Breast epithelium (tissue), 4 donors: ENCODE data around the gene PCNX2. TPM values are rescaled to one million over a fixed set of nuclear protein-coding genes. Genes with fewer than 3 reads are reported as not detected.
"Not testable (repeated sequence)": the region's sequence is repeated elsewhere in the genome, so short reads cannot be mapped to it uniquely, and the experiment has no call there.

Experiments
- DNase-seq, 2 donors: peaks; one replicate each; pipeline ENCODE4 v3.0.0-alpha.2; 2019; ENCODE audit warnings: low spot score in 2 of 2
- H3K27ac ChIP-seq, 2 donors: fragments of 200-600 bp; sonication (generic) in 1 of 2; one replicate each; pipeline ENCODE4 v1.5.1; 2016 to 2019; ENCODE audit warnings: mild to moderate bottlenecking in 1 of 2
- H3K27me3 ChIP-seq, 2 donors: fragments of 200-600 bp; sonication (generic) in 1 of 2; one replicate each; pipeline versions ENCODE4 v1.5.1 to v1.6.0; 2017 to 2019; ENCODE audit warnings: control low read depth in 1 of 2, mild to moderate bottlenecking in 1 of 2
- H3K36me3 ChIP-seq: fragments of 200-600 bp; one replicate; pipeline ENCODE4 v1.5.1; 2019
- H3K4me1 ChIP-seq, 2 donors: fragments of 200-600 bp; sonication (generic); one replicate each; pipeline ENCODE4 v1.5.1; 2016 to 2019; ENCODE audit warnings: control low read depth in 1 of 2
- H3K4me3 ChIP-seq, 3 donors: fragments of 200-600 bp; sonication (generic); 1 replicate in 2 of 3; 2 replicates in 1 of 3; pipeline ENCODE4 v1.5.1; 2016 to 2019; ENCODE audit warnings: mild to moderate bottlenecking in 3 of 3, moderate library complexity in 2 of 3
- H3K9me3 ChIP-seq, 2 donors: fragments of 200-600 bp; sonication (generic) in 1 of 2; one replicate each; pipeline ENCODE4 v1.5.1; 2016 to 2019; ENCODE audit warnings: control low read depth in 1 of 2
- POLR2A ChIP-seq: fragments of 450-650 bp; IDR thresholded peaks from one replicate; pipeline ENCODE4 v1.6.1; 2016; ENCODE audit warnings: antibody characterized with exemption, mild to moderate bottlenecking, moderate library complexity
- POLR2AphosphoS5 ChIP-seq, 3 donors: sonication (generic); formaldehyde crosslinking; IDR thresholded peaks; one replicate each; pipeline ENCODE4 v1.6.1; 2017; ENCODE audit warnings: antibody characterized with exemption in 3 of 3
- intact Hi-C: fragments of 100-400 bp; cut with DNase I; formaldehyde crosslinking; loops from one replicate; pipeline ENCODE4 v1.15.1; 2023; ENCODE audit warnings: low total_unique reads
- total RNA-seq, 3 donors: library from RNA; depleted of rRNA; stranded (reverse); fragments of >200 nt; gene quantifications; one replicate each; pipeline ENCODE4 v1.1.0, GENCODE V29; 2016
- TF ChIP-seq, protein P1 (sequence below), 3 donors: fragments of 450-650 bp; IDR thresholded peaks; one replicate each; pipeline ENCODE4 v1.5.1; 2016 to 2017; ENCODE audit warnings: antibody characterized with exemption in 3 of 3, mild to moderate bottlenecking in 3 of 3, moderate library complexity in 3 of 3

The PCNX2 gene
- total RNA-seq, 3 donors from 2014 or later, result 18.7 to 32.6 (median 26.2) TPM

DNA sequence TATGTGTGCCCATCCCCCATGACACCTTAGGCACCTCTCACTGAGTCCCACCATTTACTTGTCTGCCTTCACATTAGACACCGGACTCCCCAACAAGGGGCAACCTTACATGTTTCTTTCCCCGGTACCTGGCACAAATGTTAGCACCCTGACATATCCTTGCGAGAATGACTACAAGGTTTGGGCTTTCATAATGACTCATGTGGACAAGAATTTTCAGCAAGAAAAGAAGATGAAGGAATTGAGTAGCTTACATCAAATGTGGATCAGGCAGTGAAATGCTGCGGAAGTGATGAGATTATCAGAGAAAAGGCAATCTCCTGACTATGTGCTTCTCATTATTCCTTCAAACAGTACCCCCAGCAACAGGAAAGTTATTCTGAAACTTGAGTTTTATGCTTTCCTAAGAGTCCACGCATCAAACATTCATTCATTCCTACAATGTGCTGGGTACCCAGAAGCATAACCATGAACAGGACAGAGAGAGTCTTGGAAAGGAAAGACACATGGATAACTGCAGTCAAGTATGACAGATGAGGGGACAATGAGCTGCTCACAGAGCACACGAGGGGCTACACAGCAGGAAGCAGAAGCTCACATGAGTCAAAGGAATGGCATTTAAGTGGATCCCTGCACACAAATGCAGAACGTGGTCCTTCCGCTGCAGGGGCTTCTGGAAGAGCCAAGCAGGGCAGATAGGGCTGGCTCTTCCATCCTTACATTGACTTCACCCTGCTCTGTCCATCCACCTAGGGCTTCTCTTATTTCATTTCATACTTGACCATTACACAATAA, 112.1 kb downstream of the PCNX2 start:
- Histone ChIP-seq H3K4me1 (no peaks in the 10 kb centered on the region), H3K9me3 (no peaks in the 10 kb centered on the region), H3K27ac (no peak overlapping the region), H3K4me3 (no peak overlapping the region), H3K27me3 (no peaks in the 10 kb centered on the region), H3K36me3 (no peaks in the 10 kb centered on the region)
- no peak for DNase-seq
- TF ChIP-seq, protein P1, sequence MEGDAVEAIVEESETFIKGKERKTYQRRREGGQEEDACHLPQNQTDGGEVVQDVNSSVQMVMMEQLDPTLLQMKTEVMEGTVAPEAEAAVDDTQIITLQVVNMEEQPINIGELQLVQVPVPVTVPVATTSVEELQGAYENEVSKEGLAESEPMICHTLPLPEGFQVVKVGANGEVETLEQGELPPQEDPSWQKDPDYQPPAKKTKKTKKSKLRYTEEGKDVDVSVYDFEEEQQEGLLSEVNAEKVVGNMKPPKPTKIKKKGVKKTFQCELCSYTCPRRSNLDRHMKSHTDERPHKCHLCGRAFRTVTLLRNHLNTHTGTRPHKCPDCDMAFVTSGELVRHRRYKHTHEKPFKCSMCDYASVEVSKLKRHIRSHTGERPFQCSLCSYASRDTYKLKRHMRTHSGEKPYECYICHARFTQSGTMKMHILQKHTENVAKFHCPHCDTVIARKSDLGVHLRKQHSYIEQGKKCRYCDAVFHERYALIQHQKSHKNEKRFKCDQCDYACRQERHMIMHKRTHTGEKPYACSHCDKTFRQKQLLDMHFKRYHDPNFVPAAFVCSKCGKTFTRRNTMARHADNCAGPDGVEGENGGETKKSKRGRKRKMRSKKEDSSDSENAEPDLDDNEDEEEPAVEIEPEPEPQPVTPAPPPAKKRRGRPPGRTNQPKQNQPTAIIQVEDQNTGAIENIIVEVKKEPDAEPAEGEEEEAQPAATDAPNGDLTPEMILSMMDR (IDR thresholded peaks at IDR 0.05), result no peak
- TF ChIP-seq POLR2AphosphoS5 (IDR thresholded peaks at IDR 0.05) (no peak), POLR2A (no peak)
- intact Hi-C loops, result no loop called here

DNA sequence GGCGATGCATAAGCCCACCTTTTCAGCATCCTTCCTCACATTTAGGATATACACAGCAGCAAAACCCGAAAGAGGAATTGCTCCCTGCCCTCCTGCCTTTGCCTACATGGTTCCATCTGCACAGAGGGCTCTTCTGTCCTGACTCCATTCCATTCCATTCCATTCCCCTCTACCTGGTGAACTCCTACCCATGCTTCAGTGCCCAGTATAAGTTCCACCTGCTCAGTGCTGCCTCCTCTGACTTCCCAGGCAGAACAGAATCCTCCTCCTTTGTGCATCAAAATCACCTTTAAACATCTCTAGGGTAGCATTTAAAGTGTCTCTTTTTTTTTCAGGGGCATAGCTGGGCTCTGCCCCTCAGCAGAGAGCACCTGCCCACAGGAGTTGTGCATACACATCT, 112.9 kb downstream of the PCNX2 start:
- no peaks in the 10 kb centered on the region for H3K36me3 ChIP-seq
- TF ChIP-seq POLR2A (no peak), POLR2AphosphoS5 (IDR thresholded peaks at IDR 0.05) (no peak)
- TF ChIP-seq, protein P1 (IDR thresholded peaks at IDR 0.05), result no peak
- no peak overlapping the region for H3K27ac ChIP-seq
- H3K4me1 ChIP-seq, result no peaks in the 10 kb centered on the region
- no peaks in the 10 kb centered on the region for H3K27me3 ChIP-seq
- intact Hi-C loops, result no loop called here
- H3K4me3 ChIP-seq, result no peak overlapping the region
- peaks cover 0 to 5% of the 10 kb centered on the region in 2 donors for H3K9me3 ChIP-seq
- DNase-seq, result no peak

DNA sequence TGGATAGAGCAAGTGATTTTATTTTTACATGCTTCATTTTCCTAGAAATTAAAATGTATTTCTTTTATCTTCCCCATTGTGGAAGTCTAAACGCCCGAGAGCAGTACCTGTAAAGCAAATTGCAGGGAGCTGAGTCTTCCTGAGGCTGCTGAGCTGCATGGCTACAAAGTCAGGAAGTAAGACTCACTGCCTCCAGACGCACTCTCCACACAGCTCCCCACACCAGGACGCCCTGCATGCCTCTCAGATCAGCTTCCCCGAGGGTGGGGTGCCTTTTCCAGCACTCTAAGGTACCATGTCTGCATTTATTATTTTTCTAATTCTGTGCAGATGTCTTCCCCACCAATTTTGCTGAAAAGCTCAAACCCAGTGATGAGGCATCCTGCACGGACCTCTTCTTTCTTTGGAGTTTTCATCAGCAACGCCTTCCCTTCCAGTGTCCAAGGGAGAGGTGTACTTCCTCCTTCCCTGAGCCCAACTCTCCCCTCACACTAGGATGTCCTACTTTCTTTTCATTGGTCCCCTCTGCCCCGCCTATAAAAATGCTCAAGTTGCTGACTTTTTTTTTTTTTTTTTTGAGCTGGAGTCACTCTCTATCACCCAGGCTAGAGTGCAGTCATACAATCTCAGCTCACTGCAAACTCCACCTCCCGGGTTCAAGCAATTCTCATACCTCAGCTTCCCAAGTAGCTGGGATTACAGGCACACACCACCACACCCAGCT, 114.7 kb downstream of the PCNX2 start:
- intact Hi-C loops, result no loop called here
- no peak overlapping the region for H3K4me3 ChIP-seq
- H3K36me3 ChIP-seq, result no peaks in the 10 kb centered on the region
- no peak for TF ChIP-seq POLR2A
- TF ChIP-seq, protein P1 (IDR thresholded peaks at IDR 0.05), result no peak
- TF ChIP-seq POLR2AphosphoS5 (IDR thresholded peaks at IDR 0.05), result no peak
- H3K27ac ChIP-seq, result no peak overlapping the region
- DNase-seq, result no peak
- H3K27me3 ChIP-seq, result no peaks in the 10 kb centered on the region
- H3K4me1 ChIP-seq, result no peaks in the 10 kb centered on the region
- peaks cover 0 to 10% of the 10 kb centered on the region in 2 donors for H3K9me3 ChIP-seq

DNA sequence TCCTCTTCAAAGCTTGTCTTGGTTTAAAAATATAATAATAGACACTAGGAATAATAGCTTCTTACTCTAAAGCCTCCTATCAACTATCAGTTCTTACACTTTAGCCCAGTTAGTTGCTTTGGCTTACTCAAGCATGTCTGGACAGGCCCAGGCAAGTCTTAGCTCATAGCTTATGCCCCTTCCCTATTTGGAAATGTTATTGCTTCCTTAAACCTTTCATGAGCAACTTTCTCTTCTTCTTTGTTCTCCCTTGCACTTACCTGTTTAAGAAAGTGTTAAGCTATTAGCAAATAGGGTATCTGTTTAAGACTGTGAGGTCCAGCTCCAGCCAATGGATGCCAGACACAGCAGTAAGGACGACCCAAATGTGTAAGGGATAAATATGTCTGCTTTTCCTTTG, 115.9 kb downstream of the PCNX2 start:
- intact Hi-C loops, result not testable (repeated sequence)

DNA sequence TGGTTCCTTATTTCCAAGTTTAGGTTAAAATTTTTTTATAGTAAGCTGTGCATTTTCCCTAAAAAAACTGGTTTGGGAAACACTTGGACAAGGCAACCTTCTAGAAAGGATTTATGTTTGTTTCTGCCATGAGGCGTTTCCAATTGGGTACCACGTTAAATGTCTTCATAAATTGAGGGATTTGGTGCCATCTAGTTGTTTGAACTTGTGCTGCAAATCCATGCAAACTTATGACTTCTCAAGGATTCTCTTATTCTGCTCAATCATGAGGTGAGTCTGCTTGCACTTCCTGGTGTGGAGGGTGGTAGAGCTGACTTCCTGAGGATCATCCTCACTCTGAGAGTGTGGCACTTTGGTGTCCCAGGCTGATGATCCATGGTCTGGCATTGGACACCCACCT, 123.3 kb downstream of the PCNX2 start:
- intact Hi-C loops, result no loop called here
- H3K27ac ChIP-seq, result no peak overlapping the region
- no peaks in the 10 kb centered on the region for H3K36me3 ChIP-seq
- no peaks in the 10 kb centered on the region for H3K4me1 ChIP-seq
- H3K27me3 ChIP-seq, result no peaks in the 10 kb centered on the region
- TF ChIP-seq, protein P1 (IDR thresholded peaks at IDR 0.05), result no peak
- TF ChIP-seq POLR2A, result no peak
- TF ChIP-seq POLR2AphosphoS5 (IDR thresholded peaks at IDR 0.05), result no peak
- no peak for DNase-seq
- H3K4me3 ChIP-seq, result no peak overlapping the region
- peaks cover 0 to 1% of the 10 kb centered on the region in 2 donors for H3K9me3 ChIP-seq

More for the DNA sequence above, 115.9 kb downstream of the PCNX2 start:
- not testable (repeated sequence) for H3K4me3 ChIP-seq, H3K4me1 ChIP-seq, DNase-seq, H3K27me3 ChIP-seq, H3K27ac ChIP-seq, H3K36me3 ChIP-seq
- H3K9me3 ChIP-seq, result peaks cover 0 to 10% of the 10 kb centered on the region in 2 donors
